Stromal cell of bone marrow (primary cell): ENCODE data around the gene CHST11.

Experiments
- DNase-seq: peaks from one replicate; pipeline ENCODE4 v3.0.0-alpha.2; 2012; ENCODE audit warnings: low read depth

CHST11 gene

GRCh38 chr12:104460041-104460719 lies 3.4 kb downstream of the CHST11 start:
- DNase-seq = no peak

- DNase-seq = no peak
Observed at GRCh38 chr12:104460973-104461698, 4.4 kb downstream of the CHST11 start.

GRCh38 chr12:104462325-104462724 lies 5.6 kb downstream of the CHST11 start:
- no peak for DNase-seq

- DNase-seq = no peak
Observed at GRCh38 chr12:104462931-104463339, 6.2 kb downstream of the CHST11 start.

- DNase-seq = no peak
Observed at GRCh38 chr12:104463368-104463767, 6.6 kb downstream of the CHST11 start.

- DNase-seq = no peak
Observed at GRCh38 chr12:104464899-104465298, 8.2 kb downstream of the CHST11 start.

- DNase-seq = no peak
Observed at GRCh38 chr12:104466709-104467345, 10.1 kb downstream of the CHST11 start.

- DNase-seq = no peak
Observed at GRCh38 chr12:104467346-104467837, 10.6 kb downstream of the CHST11 start.

- no peak for DNase-seq
Observed at GRCh38 chr12:104468371-104468770, 11.6 kb downstream of the CHST11 start.

- no peak for DNase-seq
Observed at GRCh38 chr12:104469066-104469465, 12.3 kb downstream of the CHST11 start.

- no peak for DNase-seq
Observed at GRCh38 chr12:104469523-104469922, 12.8 kb downstream of the CHST11 start.

GRCh38 chr12:104470521-104470920 lies 13.8 kb downstream of the CHST11 start:
- DNase-seq = no peak

- DNase-seq = no peak
Observed at GRCh38 chr12:104471336-104471735, 14.6 kb downstream of the CHST11 start.

GRCh38 chr12:104472748-104473147 lies 16.0 kb downstream of the CHST11 start:
- no peak for DNase-seq

GRCh38 chr12:104473374-104473983 lies 16.7 kb downstream of the CHST11 start:
- DNase-seq = no peak

- DNase-seq = no peak
Observed at GRCh38 chr12:104475271-104475670, 18.5 kb downstream of the CHST11 start.

GRCh38 chr12:104477510-104478390 lies 21.0 kb downstream of the CHST11 start:
- no peak for DNase-seq

- DNase-seq = no peak
Observed at GRCh38 chr12:104478396-104479122, 21.8 kb downstream of the CHST11 start.

- DNase-seq = no peak
Observed at GRCh38 chr12:104479123-104479662, 22.4 kb downstream of the CHST11 start.

- no peak for DNase-seq
Observed at GRCh38 chr12:104480012-104480411, 23.3 kb downstream of the CHST11 start.
